Lower leg skin (tissue), 4 donors: ENCODE results near the gene INSYN2B. TPM values are rescaled to one million over a fixed set of nuclear protein-coding genes. Genes with fewer than 3 reads are reported as not detected.

Experiments
- microRNA counts, 2 donors: library from miRNA; unstranded; fragments of <30 nt; microRNA quantifications; one replicate each; lab custom pipeline; 2016
- microRNA-seq, 2 donors: library from miRNA; unstranded; fragments of <30 nt; microRNA quantifications; one replicate each; pipeline ENCODE4, GENCODE V29; 2016; ENCODE audit warnings: borderline replicate concordance in 2 of 2, borderline number of aligned reads in 1 of 2
- total RNA-seq, 4 donors: library from RNA; depleted of rRNA; stranded (reverse); fragments of >200 nt; gene quantifications; one replicate each; pipeline ENCODE4 v1.1.0, GENCODE V29; 2016

INSYN2B gene
- total RNA-seq, 4 donors from 2014 or later: 0.15 to 2.0 (median 0.82) TPM

MicroRNAs encoded within 50 kb of the gene (microRNA counts, 767-probe panel; counts per million panel counts)
- microRNA hsa-miR-378e (lab: Ali Mortazavi, UCI): 11,726 to 13,567 counts per million in 2 donors

Small RNA genes within 50 kb of the gene (microRNA-seq; reads per million reads assigned to microRNA genes)
- gene MIR378E: 0 reads per million in 2 donors

Other genes with a start within 250 kb of the INSYN2B start
- 1 to 10 TPM in 3 of 4 donors, under 1 TPM in 1; 0.46 to 5.3 (median 3.4) TPM for gene FOXI1, start 125.4 kb upstream of the INSYN2B start, total RNA-seq